BE2C (cell line): ENCODE measurements around the gene ADH1C.
"Not testable (repeated sequence)": the region's sequence is repeated elsewhere in the genome, so short reads cannot be mapped to it uniquely, and the experiment has no call there.

Source experiments
- DNase-seq: peaks from one replicate; pipeline ENCODE4 v3.0.0-alpha.2; 2020
- H3K27me3 ChIP-seq: fragments of 250-450 bp; sonication (Bioruptor Pico); 2 replicates; pipeline ENCODE4 v1.5.1; 2020; ENCODE audit warnings: mild to moderate bottlenecking
- H3K36me3 ChIP-seq: fragments of 250-450 bp; sonication (Bioruptor Pico); 2 replicates; pipeline ENCODE4 v1.5.1; 2020; ENCODE audit warnings: mild to moderate bottlenecking
- H3K4me1 ChIP-seq: fragments of 250-450 bp; sonication (Bioruptor Pico); 2 replicates; pipeline ENCODE4 v1.5.1; 2020
- H3K4me3 ChIP-seq: 2 replicates; pipeline ENCODE4 v1.5.1; 2011; ENCODE audit warnings: low read depth, low read length
- H3K9me3 ChIP-seq: fragments of 250-450 bp; sonication (Bioruptor Pico); 2 replicates; pipeline ENCODE4 v1.5.1; 2020
- CTCF ChIP-seq: IDR thresholded peaks from 2 replicates; pipeline ENCODE4 v1.5.1; 2012; ENCODE audit warnings: mild to moderate bottlenecking, low read depth, low read length

Gene ADH1C

GRCh38 chr4:99361899-99362275, 9.3 kb upstream of the ADH1C start:
- no peaks in the 10 kb centered on the region for H3K36me3 ChIP-seq
- no peak for TF ChIP-seq CTCF
- no peaks in the 10 kb centered on the region for H3K4me1 ChIP-seq
- H3K27me3 ChIP-seq: no peaks in the 10 kb centered on the region
- DNase-seq: no peak
- H3K9me3 ChIP-seq: peaks cover 5% of the 10 kb centered on the region; the same call in 1 of the 2 replicates
- no peak overlapping the region for H3K4me3 ChIP-seq

- Histone ChIP-seq H3K4me1 (no peaks in the 10 kb centered on the region), H3K4me3 (no peak overlapping the region), H3K27me3 (no peaks in the 10 kb centered on the region), H3K9me3 (peaks cover 5% of the 10 kb centered on the region; the same call in 1 of the 2 replicates), H3K36me3 (no peaks in the 10 kb centered on the region)
- no peak for DNase-seq
- TF ChIP-seq CTCF: no peak
Measured at GRCh38 chr4:99361268-99361898, 8.8 kb upstream of the ADH1C start.

GRCh38 chr4:99359480-99360204, 7.1 kb upstream of the ADH1C start:
- no peak for TF ChIP-seq CTCF
- Histone ChIP-seq H3K9me3 (peaks cover 5% of the 10 kb centered on the region; the same call in 1 of the 2 replicates), H3K27me3 (no peaks in the 10 kb centered on the region), H3K4me1 (no peaks in the 10 kb centered on the region), H3K36me3 (no peaks in the 10 kb centered on the region), H3K4me3 (no peak overlapping the region)
- DNase-seq: no peak

GRCh38 chr4:99357948-99358347, 5.4 kb upstream of the ADH1C start:
- Histone ChIP-seq H3K4me3 (no peak overlapping the region), H3K36me3 (no peaks in the 10 kb centered on the region), H3K4me1 (no peaks in the 10 kb centered on the region), H3K27me3 (no peaks in the 10 kb centered on the region), H3K9me3 (peaks cover 5% of the 10 kb centered on the region; the same call in 1 of the 2 replicates)
- DNase-seq: no peak
- TF ChIP-seq CTCF: no peak

GRCh38 chr4:99356992-99357391, 4.4 kb upstream of the ADH1C start:
- H3K27me3 ChIP-seq: no peaks in the 10 kb centered on the region
- H3K9me3 ChIP-seq: peaks cover 5% of the 10 kb centered on the region; the same call in 1 of the 2 replicates
- TF ChIP-seq CTCF: no peak
- no peaks in the 10 kb centered on the region for H3K36me3 ChIP-seq
- H3K4me3 ChIP-seq: no peak overlapping the region
- DNase-seq: no peak
- no peaks in the 10 kb centered on the region for H3K4me1 ChIP-seq

GRCh38 chr4:99356149-99356548, 3.6 kb upstream of the ADH1C start:
- H3K4me3 ChIP-seq, H3K36me3 ChIP-seq, H3K27me3 ChIP-seq, H3K4me1 ChIP-seq, DNase-seq, H3K9me3 ChIP-seq: not testable (repeated sequence)
